Measurements from ENCODE around the gene CAMKK2. TPM values are rescaled to one million over a fixed set of nuclear protein-coding genes. Genes with fewer than 3 reads are reported as not detected.
"Not testable (repeated sequence)": the region's sequence is repeated elsewhere in the genome, so short reads cannot be mapped to it uniquely, and the experiment has no call there.

Gene CAMKK2
- total RNA-seq, 4 donors from 2014 or later = 26.0 to 40.3 (median 30.3) TPM

- Histone ChIP-seq H3K27ac (no peak overlapping the region), H3K4me1 (peaks cover 0 to 29% (median 0%) of the 10 kb centered on the region in 3 donors), H3K9me3 (no peaks in the 10 kb centered on the region), H3K36me3 (peaks cover 0 to 25% of the 10 kb centered on the region in 2 donors), H3K27me3 (no peaks in the 10 kb centered on the region), H3K4me3 (no peak overlapping the region)
- no peak for ATAC-seq
- TF ChIP-seq CTCF (IDR thresholded peaks at IDR 0.05) = no peak
- no peak for TF ChIP-seq EP300 (IDR thresholded peaks at IDR 0.05)
- TF ChIP-seq POLR2AphosphoS5 (IDR thresholded peaks at IDR 0.05) = no peak
- TF ChIP-seq POLR2A (IDR thresholded peaks at IDR 0.05) = no peak
- WGBS, 2 donors (ENCODE audit: low coverage in 1 of 2) = 89 to 95% methylated on average over 4 to 5 of the region's 5 CpGs
Measured at GRCh38 chr12:121212875-121213274, 83.6 kb downstream of the CAMKK2 start.

GRCh38 chr12:121209624-121210572 is 86.6 kb downstream of the CAMKK2 start, which contains the start of gene P2RX4:
TSS of gene P2RX4 (plus strand) at chr12:121210129. CDS start at chr12:121210165, 36 bp downstream.
- Histone ChIP-seq H3K9me3 (no peaks in the 10 kb centered on the region), H3K4me3 (peak within 1 kb of the TSS; percentile 53 to 87), H3K36me3 (peaks cover 0 to 11% of the 10 kb centered on the region in 2 donors), H3K27ac (peak within 1 kb of the TSS; percentile 60 to 92 (median 89)), H3K4me1 (peaks cover 0 to 25% (median 0%) of the 10 kb centered on the region in 3 donors), H3K27me3 (no peaks in the 10 kb centered on the region)
- WGBS, 2 donors (ENCODE audit: low coverage in 1 of 2) = 79% methylated on average over 8 of the region's 97 CpGs; no CpG with 5 or more reads in 1 of the 2 donors
- TF ChIP-seq EP300 (IDR thresholded peaks at IDR 0.05) (no peak), CTCF (IDR thresholded peaks at IDR 0.05) (peak in 2 of 4 experiments; percentile 2 to 55), POLR2A (IDR thresholded peaks at IDR 0.05) (peak; percentile 91 to 92), POLR2AphosphoS5 (IDR thresholded peaks at IDR 0.05) (peak; percentile 82)
- peak; percentile 89 for ATAC-seq

- 83 to 100% methylated on average over 1 to 7 of the region's 15 CpGs for WGBS, 2 donors (ENCODE audit: low coverage in 1 of 2)
- ATAC-seq = no peak
- Histone ChIP-seq H3K9me3 (no peaks in the 10 kb centered on the region), H3K27ac (peak overlapping the region in 3 of 4 donors; percentile 0 to 92 (median 90)), H3K27me3 (no peaks in the 10 kb centered on the region), H3K4me1 (peaks cover 0 to 19% (median 0%) of the 10 kb centered on the region in 3 donors), H3K36me3 (peaks cover 0 to 8% of the 10 kb centered on the region in 2 donors), H3K4me3 (peak overlapping the region in 1 of 2 donors; percentile 87)
- TF ChIP-seq POLR2A (IDR thresholded peaks at IDR 0.05) = no peak
- TF ChIP-seq CTCF (IDR thresholded peaks at IDR 0.05) = no peak
- no peak for TF ChIP-seq POLR2AphosphoS5 (IDR thresholded peaks at IDR 0.05)
- TF ChIP-seq EP300 (IDR thresholded peaks at IDR 0.05) = no peak
Measured at GRCh38 chr12:121209221-121209620, 87.3 kb downstream of the CAMKK2 start.

GRCh38 chr12:121208571-121208970 is 87.9 kb downstream of the CAMKK2 start:
- H3K27ac ChIP-seq = peak overlapping the region in 2 of 4 donors; percentile 90 to 92
- not testable (repeated sequence) for H3K27me3 ChIP-seq, H3K4me3 ChIP-seq, H3K9me3 ChIP-seq, ATAC-seq, H3K36me3 ChIP-seq
- 89 to 98% methylated on average over 7 to 8 of the region's 10 CpGs for WGBS, 2 donors (ENCODE audit: low coverage in 1 of 2)
- peaks cover 0 to 19% (median 0%) of the 10 kb centered on the region in 3 donors for H3K4me1 ChIP-seq

GRCh38 chr12:121205491-121205890 is 91.0 kb downstream of the CAMKK2 start:
- H3K27me3 ChIP-seq = no peaks in the 10 kb centered on the region
- WGBS, 2 donors (ENCODE audit: low coverage in 1 of 2) = 54 to 61% methylated on average over 3 to 7 of the region's 7 CpGs
- TF ChIP-seq POLR2AphosphoS5 (IDR thresholded peaks at IDR 0.05) (no peak), CTCF (IDR thresholded peaks at IDR 0.05) (no peak), POLR2A (IDR thresholded peaks at IDR 0.05) (no peak), EP300 (IDR thresholded peaks at IDR 0.05) (no peak)
- H3K4me3 ChIP-seq = no peak overlapping the region
- no peaks in the 10 kb centered on the region for H3K9me3 ChIP-seq
- ATAC-seq = no peak
- H3K4me1 ChIP-seq = peaks cover 0 to 14% (median 0%) of the 10 kb centered on the region in 3 donors
- H3K27ac ChIP-seq = no peak overlapping the region
- H3K36me3 ChIP-seq = no peaks in the 10 kb centered on the region
